Subcutaneous adipose tissue (tissue), 4 donors: ENCODE measurements around the gene POLR3C. TPM values are rescaled to one million over a fixed set of nuclear protein-coding genes. Genes with fewer than 3 reads are reported as not detected.

Experiments
- small RNA-seq: library from RNA; depleted of rRNA; stranded (forward); fragments of <200 nt; gene quantifications from one replicate; pipeline ENCODE3, GENCODE V24; 2016
- total RNA-seq, 4 donors: library from RNA; depleted of rRNA; stranded (reverse); fragments of >200 nt; gene quantifications; one replicate each; pipeline ENCODE4 v1.1.0, GENCODE V29; 2016
- TF ChIP-seq, protein P1 (sequence below): fragments of 450-650 bp; IDR thresholded peaks from one replicate; pipeline ENCODE4 v1.5.1; 2016; ENCODE audit warnings: low read depth, mild to moderate bottlenecking, control low read depth, antibody characterized with exemption, moderate library complexity

The POLR3C gene
- total RNA-seq, 4 donors from 2014 or later: 30.5 to 39.0 (median 37.1) TPM

- TF ChIP-seq, protein P1, sequence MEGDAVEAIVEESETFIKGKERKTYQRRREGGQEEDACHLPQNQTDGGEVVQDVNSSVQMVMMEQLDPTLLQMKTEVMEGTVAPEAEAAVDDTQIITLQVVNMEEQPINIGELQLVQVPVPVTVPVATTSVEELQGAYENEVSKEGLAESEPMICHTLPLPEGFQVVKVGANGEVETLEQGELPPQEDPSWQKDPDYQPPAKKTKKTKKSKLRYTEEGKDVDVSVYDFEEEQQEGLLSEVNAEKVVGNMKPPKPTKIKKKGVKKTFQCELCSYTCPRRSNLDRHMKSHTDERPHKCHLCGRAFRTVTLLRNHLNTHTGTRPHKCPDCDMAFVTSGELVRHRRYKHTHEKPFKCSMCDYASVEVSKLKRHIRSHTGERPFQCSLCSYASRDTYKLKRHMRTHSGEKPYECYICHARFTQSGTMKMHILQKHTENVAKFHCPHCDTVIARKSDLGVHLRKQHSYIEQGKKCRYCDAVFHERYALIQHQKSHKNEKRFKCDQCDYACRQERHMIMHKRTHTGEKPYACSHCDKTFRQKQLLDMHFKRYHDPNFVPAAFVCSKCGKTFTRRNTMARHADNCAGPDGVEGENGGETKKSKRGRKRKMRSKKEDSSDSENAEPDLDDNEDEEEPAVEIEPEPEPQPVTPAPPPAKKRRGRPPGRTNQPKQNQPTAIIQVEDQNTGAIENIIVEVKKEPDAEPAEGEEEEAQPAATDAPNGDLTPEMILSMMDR: no peak
These were observed 69.5 kb downstream of the POLR3C start for GRCh38 chr1:145893306-145894055.

Small RNA genes within 50 kb of the gene (small RNA-seq; reads per million reads assigned to genes)
- not detected for gene MIR6736

Other genes with a start within 250 kb of the POLR3C start
- 10 to 100 TPM; 24.7 to 52.2 (median 28.7) TPM for gene GPR89A, start 216.2 kb upstream of the POLR3C start, total RNA-seq
- gene PDZK1, start 116.8 kb upstream of the POLR3C start, total RNA-seq: not detected
- not detected for gene CD160, start 104.7 kb upstream of the POLR3C start, total RNA-seq
- gene RNF115, start 105 bp upstream of the POLR3C start, total RNA-seq: 10 to 100 TPM; 17.0 to 33.7 (median 25.6) TPM
- 1 to 10 TPM in 3 of 4 donors, under 1 TPM in 1; 0.75 to 4.6 (median 2.4) TPM for gene NUDT17, start 21.4 kb downstream of the POLR3C start, total RNA-seq
- gene PIAS3, start 34.9 kb downstream of the POLR3C start, total RNA-seq: 10 to 100 TPM in 3 of 4 donors, 1 to 10 TPM in 1; 7.7 to 16.4 (median 13.4) TPM
- 1 to 10 TPM; 1.6 to 7.0 (median 4.5) TPM for gene ANKRD35, start 61.7 kb downstream of the POLR3C start, total RNA-seq
- 1 to 10 TPM in 3 of 4 donors, under 1 TPM in 1; 0.75 to 2.6 (median 1.6) TPM for gene ITGA10, start 85.8 kb downstream of the POLR3C start, total RNA-seq
- gene PEX11B, start 94.5 kb downstream of the POLR3C start, total RNA-seq: 10 to 100 TPM; 17.0 to 21.1 (median 20.3) TPM
- gene RBM8A, start 103.3 kb downstream of the POLR3C start, total RNA-seq: 100 to 1,000 TPM; 104 to 115 (median 107) TPM
- gene LIX1L, start 133.8 kb downstream of the POLR3C start, total RNA-seq: 10 to 100 TPM; 21.4 to 26.4 (median 22.5) TPM
- gene ANKRD34A, start 140.4 kb downstream of the POLR3C start, total RNA-seq: 1 to 10 TPM in 1 of 4 donors, under 1 TPM in 2, not detected in 1; 0.22 to 1.9 (median 0.34) TPM
- 10 to 100 TPM; 19.6 to 39.9 (median 32.8) TPM for gene POLR3GL, start 140.5 kb downstream of the POLR3C start, total RNA-seq
- gene TXNIP, start 172.4 kb downstream of the POLR3C start, total RNA-seq: 1,000 to 10,000 TPM; 3,407 to 4,253 (median 3,725) TPM
- not detected for gene HJV, start 197.5 kb downstream of the POLR3C start, total RNA-seq